Fibroblast of lung (primary cell): ENCODE results near the gene MYO3B.

Source experiments
- CTCF ChIP-seq, 2 donors: IDR thresholded peaks in 1 of 2; conservative IDR thresholded peaks in 1 of 2; 1 replicate in 1 of 2; 2 replicates in 1 of 2; pipeline ENCODE4 v1.5.1; 2011 to 2012; ENCODE audit warnings: low read length in 2 of 2, control low read depth in 1 of 2, inconsistent platforms in 1 of 2, low read depth in 1 of 2, mild to moderate bottlenecking in 1 of 2
- EZH2 ChIP-seq: IDR thresholded peaks from 2 replicates; pipeline ENCODE4 v1.5.1; 2012; ENCODE audit warnings: low read length, control low read depth, mild to moderate bottlenecking; ENCODE audit errors: missing control alignments

DNA sequence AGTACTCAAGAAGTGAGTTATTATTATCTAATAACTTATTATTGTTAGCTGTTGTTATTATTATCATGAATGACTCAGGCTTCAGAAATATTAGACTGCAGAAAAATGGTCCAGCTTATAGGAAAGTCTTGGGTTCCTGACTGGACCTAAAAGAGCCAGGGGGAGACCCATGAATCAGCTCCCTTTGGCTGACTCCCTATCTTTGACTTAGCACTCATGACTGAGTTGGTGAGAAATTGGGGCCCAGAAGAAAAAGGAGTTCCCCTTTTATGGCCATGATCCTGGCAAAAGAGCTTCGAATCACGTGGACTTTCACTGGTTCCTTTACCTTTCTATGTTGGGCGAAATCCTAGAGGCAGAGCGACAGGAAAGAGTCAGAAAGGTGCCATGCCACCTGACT lies 145.8 kb downstream of the MYO3B start:
- TF ChIP-seq EZH2: no peak
- no peak for TF ChIP-seq CTCF (conservative IDR thresholded peaks at IDR 0.05 in 1 of 2, IDR thresholded peaks at IDR 0.05 in 1 of 2; ENCODE audit: low read depth in 1 of 2, low read length in 2 of 2)
